Measurements from ENCODE around the gene HAO1.
"Not testable (repeated sequence)": the region's sequence is repeated elsewhere in the genome, so short reads cannot be mapped to it uniquely, and the experiment has no call there.

HAO1 gene

DNA sequence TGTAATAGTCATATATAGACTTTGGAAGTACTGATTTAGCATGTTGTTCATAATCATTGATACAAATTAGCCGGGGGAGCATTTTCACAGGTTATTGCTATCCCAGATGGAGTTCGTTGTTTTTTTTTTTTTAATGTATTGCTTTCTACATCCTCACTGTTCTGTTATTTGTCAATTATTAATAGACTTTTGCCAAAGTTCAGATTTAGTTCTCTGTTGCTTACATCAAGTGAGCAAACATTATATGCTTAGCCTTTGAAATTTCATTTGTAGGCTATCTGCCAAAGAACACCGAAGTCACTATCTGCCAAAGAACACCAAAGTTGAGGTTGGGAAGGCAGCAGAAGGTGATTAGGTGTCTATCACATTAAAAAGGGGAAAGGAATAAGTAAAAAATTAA lies at the start of gene HAO1:
HAO1 (minus strand) TSS at position 118 of the 400 bp plus-strand sequence; CDS start at position 82, 36 bp downstream.
- DNase-seq: no peak

DNA sequence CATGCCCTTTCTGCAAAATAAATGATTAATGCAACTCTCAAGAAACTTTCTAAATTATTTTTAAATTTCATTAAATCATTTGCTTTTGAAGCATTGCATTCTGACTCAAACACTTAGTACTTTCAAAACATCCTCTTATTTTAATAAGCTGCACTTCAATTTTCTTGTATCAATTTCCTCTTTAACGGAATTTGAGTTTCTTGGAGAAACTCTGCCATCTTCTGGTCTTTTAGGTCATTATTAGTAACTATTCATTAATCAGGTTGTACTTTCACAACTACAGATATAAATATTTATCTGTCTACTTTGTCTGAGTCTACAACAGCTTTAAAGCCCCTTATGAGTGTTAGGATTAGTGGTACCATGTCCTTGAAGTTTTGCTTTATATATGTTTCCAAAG lies 49.1 kb upstream of the HAO1 start:
- no peak for DNase-seq

DNA sequence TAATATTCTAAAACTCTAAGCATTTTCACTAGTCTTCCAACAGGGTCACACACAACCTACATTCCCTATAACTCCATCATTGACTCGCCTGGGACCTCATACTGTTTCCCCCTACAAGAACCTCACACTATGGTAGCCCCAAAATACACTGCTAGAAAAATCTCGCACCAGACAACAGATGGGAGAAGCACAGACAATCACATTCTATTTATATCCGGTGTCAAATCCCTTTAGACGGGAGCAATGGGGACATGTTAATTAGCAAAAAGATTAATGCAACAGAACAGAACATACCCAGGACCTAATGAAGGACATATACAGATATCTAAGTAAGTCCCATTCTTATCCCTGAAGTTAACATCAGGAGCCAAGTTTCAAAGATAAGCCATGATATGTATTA lies 45.7 kb upstream of the HAO1 start:
- DNase-seq: no peak

DNA sequence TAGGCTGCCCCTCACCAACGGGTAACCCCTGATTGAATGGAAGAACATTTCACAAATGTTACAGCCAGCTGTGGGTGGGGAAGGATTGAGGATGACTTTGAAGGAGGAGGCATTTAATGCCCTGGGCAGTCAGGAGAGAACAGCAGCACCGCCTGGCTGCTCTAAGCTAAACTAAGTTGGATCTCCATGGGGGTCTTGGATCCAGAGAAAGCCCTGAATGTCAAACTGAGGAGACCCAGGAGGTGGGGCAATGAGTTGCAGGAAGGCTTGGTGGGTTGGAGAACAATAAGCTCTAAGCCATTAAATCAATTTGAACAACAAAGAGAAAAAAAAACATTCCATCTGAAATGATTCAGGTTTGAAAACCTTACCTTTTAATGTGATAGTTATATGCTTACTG lies 43.9 kb upstream of the HAO1 start:
- DNase-seq: no peak

DNA sequence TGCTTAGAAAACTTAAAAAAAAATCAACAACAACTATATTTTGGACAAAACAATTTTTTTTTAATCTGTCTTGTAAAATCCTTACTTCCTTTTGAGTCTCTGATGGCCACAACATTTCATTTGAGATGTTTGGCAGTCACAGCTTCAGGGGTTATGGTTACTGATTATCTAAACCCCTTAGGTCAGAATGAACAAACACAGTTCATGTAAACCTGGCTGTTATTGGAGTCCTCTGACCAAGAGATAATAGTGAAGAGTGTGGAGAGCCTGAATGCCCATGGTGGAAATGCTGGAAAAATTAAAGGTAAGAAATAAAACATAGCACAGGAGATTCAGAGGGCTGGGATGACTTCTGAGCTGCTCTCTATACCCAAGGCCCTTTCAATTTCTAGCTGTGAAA lies 41.1 kb upstream of the HAO1 start:
- no peak for DNase-seq

DNA sequence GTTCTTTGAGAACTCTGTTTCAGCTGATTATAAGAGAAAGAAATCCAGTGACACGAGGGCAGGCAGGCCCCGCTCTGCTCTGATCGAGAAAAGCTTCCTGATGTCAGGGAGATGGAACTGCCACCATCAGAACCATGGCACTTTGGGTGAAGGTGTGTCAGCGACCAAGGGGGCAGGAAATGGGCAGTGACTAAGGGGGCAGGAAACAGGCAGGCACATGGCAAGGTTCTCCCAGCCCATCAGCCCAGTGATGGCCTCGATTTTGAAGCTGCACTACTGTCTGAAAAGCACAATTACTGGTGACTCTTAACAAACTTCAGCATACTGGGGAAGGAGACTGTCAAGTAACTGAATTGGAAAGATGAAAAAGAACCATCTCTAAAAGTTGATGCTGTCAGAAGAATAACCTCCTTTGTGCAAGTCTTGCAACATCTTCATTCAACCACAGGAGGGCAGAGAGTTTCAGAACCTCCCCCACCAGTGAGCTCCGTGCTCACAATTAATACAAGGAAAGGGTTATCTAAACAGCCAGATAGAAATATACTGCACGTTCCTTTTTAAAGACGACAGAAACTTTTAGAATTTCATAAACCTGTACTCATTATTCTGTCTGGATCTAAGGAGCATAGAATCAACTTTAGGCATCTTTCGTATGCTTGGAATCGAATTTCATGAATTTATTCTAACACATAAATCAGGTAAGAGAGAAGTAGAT lies 40.2 kb upstream of the HAO1 start:
- DNase-seq: no peak

DNA sequence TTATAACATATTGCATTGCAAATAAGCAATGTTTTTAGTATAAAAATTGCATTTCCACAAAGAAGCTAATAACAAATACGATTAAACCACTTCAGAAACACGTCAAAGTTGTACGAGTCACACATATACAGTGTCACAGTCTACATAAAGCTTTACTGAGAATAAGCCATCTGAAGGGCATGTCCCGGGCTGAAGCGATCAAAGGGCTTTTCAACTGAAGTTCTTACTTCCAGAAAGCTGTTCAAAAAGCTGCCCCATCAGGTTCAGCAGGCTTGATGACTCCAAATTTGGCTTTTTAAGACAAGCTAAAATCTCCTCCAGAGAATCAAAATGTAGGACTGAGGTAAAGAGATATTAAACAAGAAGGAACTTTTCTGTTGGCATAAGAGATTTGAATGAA lies 37.5 kb upstream of the HAO1 start:
- no peak for DNase-seq

DNA sequence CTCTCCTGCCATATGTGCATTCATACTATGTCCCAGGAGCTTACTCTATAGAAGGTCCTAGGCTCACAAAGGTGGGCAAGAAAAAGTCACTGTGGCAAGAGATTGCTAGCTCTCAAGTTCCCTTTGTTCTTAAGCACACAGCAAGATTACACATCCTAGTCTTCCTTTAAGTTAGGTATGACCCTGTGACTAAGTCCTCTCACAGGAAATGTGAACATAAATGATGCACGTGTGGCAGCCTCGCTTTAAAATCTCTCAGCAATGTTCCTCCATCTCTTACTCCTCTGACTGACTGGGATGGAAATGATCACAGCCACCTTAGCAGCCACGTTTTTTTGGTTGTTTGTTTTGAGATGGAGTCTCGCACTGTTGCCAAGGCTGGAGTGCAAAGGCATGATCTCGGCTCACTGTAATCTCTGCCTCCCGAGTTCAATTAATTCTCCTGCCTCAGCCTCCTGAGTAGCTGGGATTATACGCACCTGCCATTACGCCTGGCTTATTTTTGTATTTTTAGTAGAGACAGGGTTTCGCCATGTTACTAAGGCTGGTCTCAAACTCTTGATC lies 35.7 kb upstream of the HAO1 start:
- no peak for DNase-seq

DNA sequence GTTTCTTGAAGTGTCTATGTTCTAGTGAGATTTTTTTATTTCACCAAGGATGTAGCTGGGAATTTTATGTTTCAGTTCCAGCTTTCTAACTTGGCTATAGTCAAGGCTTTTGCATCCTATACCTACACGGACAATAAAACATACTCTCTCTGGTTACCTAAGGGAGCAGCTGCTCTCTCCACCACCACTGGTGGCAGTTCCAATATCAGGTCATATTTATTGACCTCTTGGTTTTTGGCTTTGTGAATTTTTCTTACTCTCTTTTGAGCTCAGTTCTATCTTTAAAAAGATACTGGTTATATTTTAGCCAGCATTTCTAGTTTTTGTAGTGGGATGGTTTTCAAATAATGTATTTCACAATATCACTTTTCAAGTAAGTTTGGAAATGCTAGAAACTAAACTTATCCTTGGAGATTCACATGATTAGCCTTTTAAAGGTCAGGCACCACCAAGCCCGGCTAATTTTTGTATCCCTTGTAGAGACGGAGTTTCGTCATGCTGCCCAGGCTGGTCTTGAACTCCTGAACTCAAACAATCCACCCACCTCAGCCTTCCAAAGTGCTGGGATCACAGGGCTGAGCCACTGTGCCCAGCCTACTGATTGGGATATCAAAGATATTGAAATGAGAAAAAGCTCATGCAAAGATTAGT lies 34.7 kb upstream of the HAO1 start:
- no peak for DNase-seq

DNA sequence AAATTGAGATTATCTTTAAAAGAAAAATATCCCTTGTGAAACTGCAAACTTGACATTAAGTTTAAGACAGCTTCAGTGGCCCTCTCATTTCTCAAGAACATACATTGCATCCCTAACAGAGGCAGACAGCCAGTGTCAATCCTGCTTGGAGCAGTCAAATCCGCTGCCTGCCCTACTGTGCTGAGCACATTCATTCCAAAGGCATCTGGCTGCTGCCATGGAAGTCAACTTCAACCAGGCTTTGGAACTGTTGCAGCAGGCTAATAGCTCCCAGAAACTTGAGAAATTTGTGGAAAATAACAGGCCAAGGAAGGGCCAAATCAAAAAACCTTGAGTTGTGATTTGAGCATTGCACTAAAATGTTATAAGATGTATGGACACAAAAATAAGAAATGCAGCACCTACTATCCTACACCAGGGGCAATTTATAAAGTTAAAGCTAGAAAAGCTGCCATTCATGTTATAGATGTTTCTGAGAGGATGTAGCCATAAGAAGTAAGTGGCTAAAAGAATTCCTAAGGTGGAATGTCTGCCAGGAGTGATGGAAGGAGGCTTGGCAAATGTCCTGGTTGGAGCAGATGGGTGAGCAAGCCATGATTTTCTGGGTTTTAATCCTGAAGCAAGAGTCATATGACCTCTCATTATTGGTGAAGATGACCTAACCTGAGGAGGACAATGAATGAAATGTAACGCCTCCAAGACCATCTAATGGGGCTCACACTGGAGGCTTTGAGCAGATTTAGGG lies 31.4 kb upstream of the HAO1 start:
- DNase-seq: no peak

DNA sequence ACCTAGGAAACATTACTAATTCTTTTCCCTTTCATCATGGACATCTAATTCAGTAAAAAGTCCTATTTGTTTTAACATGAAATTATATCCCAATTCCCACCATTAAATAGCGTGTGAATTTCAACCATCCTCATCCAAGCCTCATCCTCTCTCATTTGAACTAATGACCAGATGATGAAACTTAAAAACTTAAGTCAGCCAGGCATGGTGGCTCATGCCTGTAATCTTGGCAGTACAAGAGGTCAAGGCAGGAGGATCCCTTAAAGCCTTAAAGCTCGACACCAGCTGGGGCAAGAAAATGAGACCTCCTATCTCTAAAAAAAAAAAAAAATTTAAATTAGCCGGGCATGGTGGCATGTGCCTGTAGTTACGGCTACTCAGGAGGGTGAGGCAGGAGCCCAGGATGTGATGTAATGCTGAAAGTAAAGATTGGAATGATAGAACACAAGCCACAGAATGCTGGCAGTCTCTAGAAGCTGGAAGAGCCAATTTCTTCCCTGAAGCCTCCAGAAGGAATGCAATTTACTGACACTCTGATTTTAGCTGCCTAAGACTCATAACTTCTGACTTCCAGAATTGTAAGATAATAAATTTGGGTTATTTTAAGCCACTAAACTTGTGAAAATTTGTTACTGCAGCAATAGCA lies 27.1 kb upstream of the HAO1 start:
- DNase-seq: no peak

DNA sequence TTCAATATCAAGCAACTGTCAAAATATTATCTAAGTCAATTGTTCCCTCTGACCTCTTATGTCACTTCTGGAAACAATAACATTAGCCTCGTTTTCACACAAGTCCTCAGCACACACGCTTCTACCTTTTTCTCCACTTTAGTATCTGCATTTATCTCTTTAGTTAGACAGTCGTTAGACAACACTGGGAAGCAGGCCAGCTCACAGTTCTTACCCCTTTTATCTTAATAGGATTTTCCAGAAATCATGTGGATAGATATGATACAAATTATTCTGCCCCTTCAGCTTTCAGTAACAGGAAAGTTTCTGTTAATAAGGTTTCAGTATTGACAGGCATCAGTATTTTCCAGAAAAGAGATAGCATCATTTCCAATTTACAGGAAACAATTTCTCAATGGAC lies 25.9 kb upstream of the HAO1 start:
- DNase-seq: no peak

DNA sequence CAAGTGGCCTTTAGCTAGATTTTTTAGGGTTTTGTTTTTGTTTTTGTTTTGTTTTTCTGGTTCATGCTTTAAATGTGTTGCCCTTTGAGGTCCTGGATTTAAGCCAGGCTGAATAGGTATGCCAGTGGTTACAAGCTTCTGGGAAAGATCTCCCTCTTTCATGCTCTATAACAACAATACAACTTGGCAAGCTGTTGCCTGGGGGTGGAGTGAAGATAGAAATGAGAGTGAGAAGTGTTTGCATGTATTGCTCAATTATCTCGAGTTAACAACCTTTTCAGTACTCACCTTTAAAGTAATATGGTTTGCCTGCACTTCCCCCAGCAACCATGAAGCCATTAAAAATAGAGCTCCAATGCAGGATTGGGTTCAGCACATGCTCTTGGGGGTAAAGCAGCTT lies 19.2 kb upstream of the HAO1 start:
- DNase-seq: no peak

DNA sequence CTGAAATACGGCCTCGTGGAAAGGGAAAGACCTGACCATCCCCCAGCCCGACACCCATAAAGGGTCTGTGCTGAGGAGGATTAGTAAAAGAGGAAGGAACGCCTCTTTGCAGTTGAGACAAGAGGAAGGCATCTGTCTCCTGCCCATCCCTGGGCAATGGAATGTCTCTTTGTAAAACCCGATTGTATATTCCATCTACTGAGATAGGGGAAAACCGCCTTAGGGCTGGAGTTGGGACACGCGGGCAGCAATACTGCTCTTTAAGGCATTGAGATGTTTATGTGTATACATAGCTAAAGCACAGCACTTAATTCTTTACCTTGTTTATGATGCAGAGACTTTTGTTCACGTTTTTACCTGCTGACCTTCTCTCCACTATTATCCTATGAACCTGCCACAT lies 16.3 kb upstream of the HAO1 start:
- DNase-seq: not testable (repeated sequence)

DNA sequence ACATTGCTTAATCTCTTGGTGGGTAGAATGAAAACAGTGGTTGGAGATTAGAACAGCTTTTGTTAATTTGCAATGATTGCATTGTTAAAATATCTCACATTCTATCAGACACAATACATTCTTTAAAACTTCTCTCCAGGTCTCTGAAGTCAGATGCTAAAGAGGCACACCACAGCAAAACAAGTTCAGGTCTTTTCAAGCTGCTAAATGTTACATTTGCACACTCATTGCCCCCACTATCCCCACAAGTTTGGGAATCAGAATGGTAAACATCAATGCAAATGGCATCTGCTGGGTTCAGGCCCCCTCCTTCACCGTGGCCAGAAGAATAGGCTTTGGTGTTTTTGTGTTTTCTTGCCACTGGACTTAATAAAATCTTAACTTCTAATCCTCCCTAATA lies 10.1 kb upstream of the HAO1 start:
- DNase-seq: no peak

DNA sequence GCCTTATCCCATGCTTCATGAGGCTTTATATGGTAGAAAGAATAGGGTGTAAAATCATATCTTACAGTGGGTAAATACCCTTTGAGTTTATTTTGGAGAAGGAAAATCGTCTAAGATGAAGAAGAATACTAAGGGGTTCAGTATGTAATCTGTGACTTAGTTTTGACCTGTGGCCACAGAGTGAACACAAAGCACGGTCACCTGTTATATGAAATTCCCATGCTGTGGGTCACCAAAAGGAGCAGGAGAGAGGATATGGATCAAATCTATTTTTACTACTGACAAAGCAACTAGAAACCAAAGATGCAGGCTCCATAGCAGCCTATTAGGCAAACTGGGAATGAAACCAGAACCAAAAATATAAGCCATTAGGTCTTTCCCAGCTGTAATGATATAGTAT lies 3.6 kb upstream of the HAO1 start:
- DNase-seq: no peak

DNA sequence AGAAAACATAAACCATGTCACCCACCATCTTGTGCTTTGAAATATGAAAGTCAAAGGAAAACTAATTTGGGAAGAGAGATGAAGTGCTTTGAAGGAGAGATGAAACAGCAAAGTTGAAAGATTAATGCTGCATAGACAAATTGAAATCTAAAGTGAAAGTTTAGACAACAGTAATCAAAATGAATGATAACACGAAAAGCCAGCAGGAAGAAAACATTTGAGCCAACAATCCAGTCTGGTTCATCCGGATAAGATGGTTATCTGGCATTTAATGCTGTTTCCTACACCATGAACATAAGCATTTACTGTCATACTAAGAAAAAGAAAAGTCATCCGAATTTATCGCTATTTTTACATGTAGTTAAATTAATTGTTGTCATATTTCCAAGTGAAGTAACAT lies 595 bp downstream of the HAO1 start:
- DNase-seq: no peak

DNA sequence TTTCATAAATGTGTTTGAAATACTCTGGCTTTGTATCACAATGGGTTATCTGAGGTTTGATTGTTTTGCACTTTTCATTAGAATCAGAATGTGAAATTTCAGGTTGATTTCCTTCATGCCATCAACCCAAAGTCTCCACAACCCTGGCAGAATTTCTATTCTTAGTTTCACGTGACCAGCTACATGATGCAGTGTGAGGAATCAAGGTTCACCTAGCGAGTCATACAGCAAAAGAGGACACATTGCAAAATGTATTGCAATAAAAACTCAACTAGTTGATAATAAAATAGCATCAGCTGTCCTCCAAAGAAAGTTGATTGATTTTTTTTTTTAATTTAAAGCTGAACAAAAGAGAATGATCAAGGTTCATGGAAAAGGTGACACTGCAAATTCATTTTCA lies 2.2 kb downstream of the HAO1 start:
- DNase-seq: no peak

DNA sequence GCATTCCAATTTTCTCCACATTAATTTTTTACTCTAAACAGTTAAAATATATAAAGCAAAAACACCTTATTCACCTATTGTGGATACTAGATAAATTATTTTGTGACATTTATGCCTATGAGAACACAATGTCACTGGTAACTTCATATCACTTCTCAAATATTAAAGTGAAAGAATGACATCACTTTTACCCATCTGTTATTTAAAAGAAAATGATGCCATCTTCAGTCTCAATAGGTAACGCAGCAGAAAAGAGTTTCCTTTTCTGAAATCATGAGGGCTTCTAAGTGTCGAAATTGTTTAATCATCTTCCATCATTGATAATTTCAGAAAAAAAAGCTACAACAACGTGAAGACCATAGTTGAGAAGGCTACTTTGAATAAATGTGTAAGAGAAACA lies 2.9 kb downstream of the HAO1 start:
- DNase-seq: no peak

DNA sequence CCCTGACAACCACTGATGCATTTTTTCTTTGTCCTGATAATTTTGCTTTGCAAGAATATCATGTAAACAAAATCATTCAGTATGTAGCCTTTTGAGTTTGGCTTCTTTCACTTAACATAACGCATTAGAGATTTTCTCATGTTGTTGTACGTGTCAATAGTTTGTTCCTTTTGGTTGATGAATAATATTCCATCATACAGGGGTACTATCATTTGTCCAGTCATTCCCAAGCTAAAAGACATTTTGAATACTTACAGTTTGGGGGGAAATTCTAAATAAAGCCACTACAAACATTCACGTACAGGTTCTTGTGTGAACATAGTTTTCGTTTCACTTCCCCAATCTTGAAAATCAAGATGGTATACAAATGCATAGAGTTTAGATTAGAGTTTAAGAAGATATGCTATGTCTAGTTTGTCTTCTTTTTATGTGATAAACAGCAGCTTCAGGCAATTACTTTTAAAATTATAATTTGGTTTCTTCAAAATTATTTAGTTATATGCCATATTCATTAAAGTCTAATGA lies 5.2 kb downstream of the HAO1 start:
- no peak for DNase-seq

DNA sequence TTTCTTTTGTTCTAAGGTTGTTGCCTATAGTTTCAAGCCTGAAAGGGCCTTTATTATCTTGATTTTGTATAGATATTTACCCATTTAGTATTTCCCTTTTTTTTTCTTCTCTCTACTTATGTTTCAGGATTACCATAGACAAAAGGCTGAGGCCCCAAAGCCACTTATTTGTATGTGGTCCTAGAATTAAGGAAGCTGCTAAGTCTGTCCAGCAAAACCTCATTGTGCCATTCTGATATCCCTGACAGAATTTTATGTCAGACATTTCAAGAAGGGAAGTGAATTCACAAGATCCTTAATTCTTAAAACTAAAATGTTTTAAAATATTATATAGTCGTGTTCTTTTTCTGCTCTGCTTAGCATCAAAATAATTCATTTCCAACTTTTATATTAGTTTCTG lies 6.9 kb downstream of the HAO1 start:
- DNase-seq: no peak

DNA sequence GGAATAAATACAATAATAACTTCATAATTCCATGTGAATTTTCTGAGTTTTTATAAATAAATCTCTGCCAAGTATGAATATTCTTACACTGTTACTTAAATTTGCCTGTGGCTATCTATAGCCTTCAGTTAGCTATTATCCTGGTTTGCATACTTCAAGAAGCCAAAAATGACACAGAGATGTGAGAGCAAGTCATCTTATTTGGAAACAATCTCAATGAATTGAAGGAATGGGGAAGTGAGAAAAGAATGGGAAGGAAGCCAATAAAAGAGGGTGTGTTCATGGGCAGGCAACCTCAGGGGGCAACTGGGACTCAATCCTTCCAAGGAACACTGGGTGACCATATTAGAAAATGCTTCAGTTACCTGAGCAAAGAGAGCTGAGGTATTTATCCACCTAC lies 9.9 kb downstream of the HAO1 start:
- no peak for DNase-seq

DNA sequence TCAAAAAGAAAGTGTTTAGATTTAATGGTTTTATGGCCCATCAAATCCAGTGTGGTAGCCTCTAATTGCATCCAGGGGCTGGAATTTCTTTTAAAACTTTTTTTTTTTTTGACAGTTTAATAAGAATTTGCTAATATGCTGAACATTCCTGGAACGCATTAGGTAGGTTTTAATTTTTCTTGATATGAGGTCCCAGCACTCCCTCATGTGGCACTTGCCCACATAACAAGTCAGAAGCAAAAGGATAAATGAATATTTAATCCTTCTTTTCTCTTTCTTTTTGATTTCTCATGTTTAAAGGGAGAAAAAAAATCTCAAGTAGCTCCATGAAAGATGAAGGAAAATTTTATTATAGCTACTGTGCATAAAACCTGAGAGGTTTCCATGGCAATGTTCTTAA lies 13.5 kb downstream of the HAO1 start:
- no peak for DNase-seq

All from CD4-positive, alpha-beta T cell treated with Interleukin-15 for 1 hour (primary cell).